Fibroblast of lung (primary cell): ENCODE measurements around the gene ST6GALNAC4. TPM values are rescaled to one million over a fixed set of nuclear protein-coding genes. Genes with fewer than 3 reads are reported as not detected.

Experiments
- DNase-seq, 2 donors: peaks; one replicate each; pipeline versions ENCODE4 v3.0.0 to v3.0.0-alpha.2; 2010; ENCODE audit warnings: low read depth in 2 of 2
- H2AFZ ChIP-seq: 2 replicates; pipeline ENCODE4 v1.5.1; 2012; ENCODE audit warnings: low read length, control low read depth, inconsistent platforms
- H3K27ac ChIP-seq: 2 replicates; pipeline ENCODE4 v1.5.1; 2011; ENCODE audit warnings: low read length, control low read depth; ENCODE audit not compliant: insufficient read depth
- H3K27me3 ChIP-seq: 2 replicates; pipeline ENCODE4 v1.5.1; 2011; ENCODE audit warnings: mild to moderate bottlenecking, low read length; ENCODE audit not compliant: control insufficient read depth, insufficient read depth
- H3K36me3 ChIP-seq: 2 replicates; pipeline ENCODE4 v1.5.1; 2011; ENCODE audit warnings: low read length; ENCODE audit not compliant: control insufficient read depth, insufficient read depth
- H3K4me1 ChIP-seq: 2 replicates; pipeline ENCODE4 v1.5.1; 2011; ENCODE audit warnings: low read length; ENCODE audit not compliant: control insufficient read depth, insufficient read depth; ENCODE audit errors: extremely low read depth
- H3K4me2 ChIP-seq: 2 replicates; pipeline ENCODE4 v1.5.1; 2011; ENCODE audit warnings: low read length, control low read depth; ENCODE audit not compliant: insufficient read depth; ENCODE audit errors: extremely low read depth
- H3K4me3 ChIP-seq, 4 experiments: fragments of 200-600 bp in 1 of 4; sonication (generic) in 1 of 4; replicated peaks in 1 of 4; 2 replicates each; pipeline ENCODE4 v1.5.1; 2011 to 2016; ENCODE audit warnings: low read length in 4 of 4, low read depth in 3 of 4, mild to moderate bottlenecking in 3 of 4, control low read depth in 2 of 4, inconsistent platforms in 1 of 4, mixed read lengths in 1 of 4; ENCODE audit not compliant: insufficient read depth in 1 of 4; ENCODE audit errors: control extremely low read depth in 1 of 4
- H3K79me2 ChIP-seq: 2 replicates; pipeline ENCODE4 v1.5.1; 2012; ENCODE audit warnings: mild to moderate bottlenecking, low read length, inconsistent platforms; ENCODE audit not compliant: control insufficient read depth, insufficient read depth
- H3K9ac ChIP-seq: 2 replicates; pipeline ENCODE4 v1.5.1; 2011; ENCODE audit warnings: mild to moderate bottlenecking, low read length, control low read depth; ENCODE audit not compliant: insufficient read depth
- H3K9me3 ChIP-seq: 2 replicates; pipeline ENCODE4 v1.5.1; 2012; ENCODE audit warnings: low read depth, low read length; ENCODE audit not compliant: control insufficient read depth, insufficient read depth
- H4K20me1 ChIP-seq: 2 replicates; pipeline ENCODE4 v1.5.1; 2011; ENCODE audit warnings: low read length; ENCODE audit not compliant: control insufficient read depth, insufficient read depth; ENCODE audit errors: extremely low read depth
- CTCF ChIP-seq, 2 donors: IDR thresholded peaks in 1 of 2; conservative IDR thresholded peaks in 1 of 2; 1 replicate in 1 of 2; 2 replicates in 1 of 2; pipeline ENCODE4 v1.5.1; 2011 to 2012; ENCODE audit warnings: low read length in 2 of 2, control low read depth in 1 of 2, inconsistent platforms in 1 of 2, low read depth in 1 of 2, mild to moderate bottlenecking in 1 of 2
- EZH2 ChIP-seq: IDR thresholded peaks from 2 replicates; pipeline ENCODE4 v1.5.1; 2012; ENCODE audit warnings: low read length, control low read depth, mild to moderate bottlenecking; ENCODE audit errors: missing control alignments
- polyA plus RNA-seq, 2 donors: library from polyadenylated mRNA; depleted of rRNA in 1 of 2; stranded (reverse) in 1 of 2; unstranded in 1 of 2; fragments of >200 nt; gene quantifications; 2 replicates each; pipeline ENCODE4 v1.2.1, GENCODE V29; 2011 to 2012; ENCODE audit warnings: missing spikeins in 1 of 2
- total RNA-seq: library from RNA; depleted of rRNA; stranded (reverse); fragments of >200 nt; gene quantifications from 2 replicates; pipeline ENCODE4 v1.2.1, GENCODE V29; 2014

ST6GALNAC4 gene
- total and polyA plus RNA-seq, 2 donors (not counting 1 experiment from before 2014, with no cell fraction given): 16.4 to 28.1 TPM

GRCh38 chr9:127913682-127914081 is 3.2 kb downstream of the ST6GALNAC4 start:
- TF ChIP-seq EZH2: no peak
- Histone ChIP-seq H3K4me2 (no peak overlapping the region), H3K4me3 (no peak overlapping the region), H3K9ac (no peak overlapping the region), H2AFZ (no peak overlapping the region), H3K36me3 (peaks cover 16% of the 10 kb centered on the region), H3K9me3 (no peaks in the 10 kb centered on the region), H3K79me2 (peaks cover 5% of the 10 kb centered on the region), H4K20me1 (no peaks in the 10 kb centered on the region), H3K27me3 (no peaks in the 10 kb centered on the region), H3K27ac (no peak overlapping the region), H3K4me1 (peaks cover 23% of the 10 kb centered on the region)
- no peak for DNase-seq

- Histone ChIP-seq H3K4me1 (peaks cover 18% of the 10 kb centered on the region), H4K20me1 (no peaks in the 10 kb centered on the region), H3K4me3 (no peak overlapping the region), H3K9ac (no peak overlapping the region), H2AFZ (no peak overlapping the region), H3K27me3 (no peaks in the 10 kb centered on the region), H3K9me3 (no peaks in the 10 kb centered on the region), H3K79me2 (peaks cover 5% of the 10 kb centered on the region), H3K27ac (no peak overlapping the region), H3K36me3 (peaks cover 18% of the 10 kb centered on the region), H3K4me2 (no peak overlapping the region)
- TF ChIP-seq CTCF (conservative IDR thresholded peaks at IDR 0.05 in 1 of 2, IDR thresholded peaks at IDR 0.05 in 1 of 2; ENCODE audit: low read depth in 1 of 2, low read length in 2 of 2) (no peak), EZH2 (no peak)
- no peak for DNase-seq
Measured at GRCh38 chr9:127912882-127913281, 4.0 kb downstream of the ST6GALNAC4 start.

GRCh38 chr9:127912296-127912695 is 4.5 kb downstream of the ST6GALNAC4 start:
- no peaks in the 10 kb centered on the region for H4K20me1 ChIP-seq
- TF ChIP-seq CTCF (conservative IDR thresholded peaks at IDR 0.05 in 1 of 2, IDR thresholded peaks at IDR 0.05 in 1 of 2; ENCODE audit: low read depth in 1 of 2, low read length in 2 of 2) (no peak), EZH2 (no peak)
- H3K9me3 ChIP-seq: no peaks in the 10 kb centered on the region
- no peak overlapping the region for H3K4me2 ChIP-seq
- H3K4me3 ChIP-seq: no peak overlapping the region
- peaks cover 5% of the 10 kb centered on the region for H3K79me2 ChIP-seq
- no peaks in the 10 kb centered on the region for H3K27me3 ChIP-seq
- H2AFZ ChIP-seq: no peak overlapping the region
- no peak overlapping the region for H3K27ac ChIP-seq
- DNase-seq: no peak
- H3K9ac ChIP-seq: no peak overlapping the region
- H3K4me1 ChIP-seq: peaks cover 13% of the 10 kb centered on the region
- peaks cover 18% of the 10 kb centered on the region for H3K36me3 ChIP-seq
